Ectodermal cell (in vitro differentiated cells): ENCODE measurements around the gene C22orf42.
"Not testable (repeated sequence)": the region's sequence is repeated elsewhere in the genome, so short reads cannot be mapped to it uniquely, and the experiment has no call there.

Experiments
- H3K27ac ChIP-seq: 2 replicates; pipeline ENCODE4 v1.7.0; 2013; ENCODE audit warnings: mild to moderate bottlenecking, low read depth, low read length; ENCODE audit not compliant: insufficient read depth, poor library complexity, severe bottlenecking
- H3K27me3 ChIP-seq: 2 replicates; pipeline ENCODE4 v1.7.0; 2013; ENCODE audit warnings: mild to moderate bottlenecking, low read length; ENCODE audit not compliant: insufficient read depth, control insufficient read depth, poor library complexity, severe bottlenecking
- H3K36me3 ChIP-seq: one replicate; pipeline ENCODE4 v1.7.0; 2013; ENCODE audit warnings: low read length; ENCODE audit not compliant: control insufficient read depth, insufficient read depth
- H3K4me1 ChIP-seq: one replicate; pipeline ENCODE4 v1.7.0; 2013; ENCODE audit warnings: low read length; ENCODE audit not compliant: control insufficient read depth, insufficient read depth
- H3K4me3 ChIP-seq: 2 replicates; pipeline ENCODE4 v1.7.0; 2013; ENCODE audit warnings: low read depth, low read length, control low read depth; ENCODE audit not compliant: insufficient read depth
- H3K9me3 ChIP-seq: 2 replicates; pipeline ENCODE4 v1.7.0; 2013; ENCODE audit warnings: mild to moderate bottlenecking, low read length, moderate library complexity; ENCODE audit not compliant: control insufficient read depth
- WGBS, 2 experiments: methylation state at CpG; one replicate each; pipeline ENCODE4 v1.1.7; 2013; ENCODE audit warnings: missing lambda C conversion rate in 2 of 2; 5-methylcytosine and 5-hydroxymethylcytosine counted together

The C22orf42 gene

DNA sequence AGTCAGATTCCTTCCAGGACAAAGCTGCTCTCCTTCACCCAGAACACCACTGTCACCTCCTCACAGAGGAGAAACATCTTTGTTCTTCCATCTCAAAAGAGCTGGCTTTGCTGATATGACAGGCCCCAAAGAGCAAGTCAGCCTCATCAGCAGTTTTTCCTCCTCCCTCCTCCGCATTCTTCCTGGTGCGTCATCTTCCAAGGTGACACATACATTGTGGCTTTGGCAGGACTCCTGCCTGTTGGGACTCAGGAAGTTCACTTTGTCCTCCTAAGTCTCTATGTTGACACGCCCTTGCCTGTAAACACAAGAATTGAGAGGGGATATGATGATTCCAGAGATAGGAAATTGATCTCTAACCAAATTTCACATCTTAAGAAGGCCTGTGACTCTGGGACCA is 23.1 kb downstream of the C22orf42 start:
- H3K27ac ChIP-seq, H3K4me3 ChIP-seq, H3K4me1 ChIP-seq, H3K9me3 ChIP-seq, H3K36me3 ChIP-seq, H3K27me3 ChIP-seq: not testable (repeated sequence)
- WGBS, 2 experiments = 93 to 95% methylated on average over 3 of the region's 3 CpGs

DNA sequence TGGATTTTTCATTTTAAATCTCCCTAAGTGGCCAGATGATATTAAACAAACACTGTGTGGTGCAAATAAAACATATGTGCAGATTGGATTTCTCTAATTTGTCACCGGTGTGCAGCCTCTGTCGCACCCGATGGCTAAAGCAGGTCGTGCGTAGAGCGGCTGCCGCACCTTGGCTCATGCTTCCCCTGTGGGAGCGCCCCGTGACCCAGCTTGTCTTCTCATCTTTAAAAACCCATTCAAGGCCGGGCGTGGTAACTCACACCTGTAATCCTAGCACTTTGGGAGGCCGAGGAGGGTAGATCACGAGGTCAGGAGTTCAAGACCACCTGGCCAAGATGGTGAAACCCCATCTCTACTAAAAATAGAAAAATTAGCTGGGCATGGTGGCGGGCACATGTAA is 24.3 kb downstream of the C22orf42 start:
- H3K27ac ChIP-seq, H3K4me3 ChIP-seq, H3K27me3 ChIP-seq, H3K9me3 ChIP-seq, H3K36me3 ChIP-seq, H3K4me1 ChIP-seq: not testable (repeated sequence)
- WGBS, 2 experiments = 92 to 93% methylated on average over 14 of the region's 14 CpGs

DNA sequence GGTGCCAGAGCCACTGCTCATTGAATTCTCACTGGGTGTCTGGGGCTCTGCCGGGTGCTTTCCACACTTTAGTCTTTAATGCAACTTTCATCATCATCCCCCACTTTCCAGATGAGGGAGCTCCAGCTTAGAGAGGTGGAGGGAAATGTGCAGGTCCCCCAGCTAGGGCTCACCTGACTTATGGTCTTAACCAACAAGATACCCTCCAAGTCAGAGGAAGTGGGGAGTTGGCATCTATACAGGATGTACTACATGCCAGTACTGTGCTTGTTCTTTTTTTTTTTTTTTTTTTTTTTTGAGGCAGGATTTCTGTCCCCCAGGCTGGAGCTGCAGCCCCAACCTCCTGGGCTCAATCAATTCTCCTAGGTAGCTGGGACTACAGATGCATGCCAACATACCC is 26.3 kb downstream of the C22orf42 start:
- WGBS, 2 experiments = 89 to 95% methylated on average over 1 of the region's 1 CpG
- no peak overlapping the region for H3K4me3 ChIP-seq
- no peaks in the 10 kb centered on the region for H3K27me3 ChIP-seq
- no peaks in the 10 kb centered on the region for H3K4me1 ChIP-seq
- no peaks in the 10 kb centered on the region for H3K36me3 ChIP-seq
- no peak overlapping the region for H3K27ac ChIP-seq
- H3K9me3 ChIP-seq = no peaks in the 10 kb centered on the region

DNA sequence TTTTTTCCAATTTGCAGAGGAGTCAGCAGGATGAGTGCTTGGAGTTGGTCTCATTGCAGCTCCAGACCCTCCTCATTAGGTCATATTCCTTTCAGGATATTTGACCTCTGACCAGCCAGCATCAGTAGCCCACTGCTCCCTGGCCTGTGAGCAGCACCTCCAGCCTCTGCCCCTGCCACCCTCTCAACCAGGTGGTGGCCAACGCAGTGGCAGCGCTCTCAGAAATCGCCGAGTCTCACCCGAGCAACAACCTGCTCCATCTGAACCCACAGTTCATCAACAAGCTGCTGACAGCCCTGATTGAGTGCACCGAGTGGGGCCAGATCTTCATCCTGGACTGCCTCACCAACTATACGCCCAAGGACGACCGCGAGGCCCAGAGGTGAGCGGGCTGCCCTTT is 27.0 kb downstream of the C22orf42 start:
- Histone ChIP-seq H3K4me3 (no peak overlapping the region), H3K27ac (no peak overlapping the region), H3K36me3 (no peaks in the 10 kb centered on the region), H3K27me3 (no peaks in the 10 kb centered on the region), H3K9me3 (no peaks in the 10 kb centered on the region), H3K4me1 (no peaks in the 10 kb centered on the region)
- WGBS, 2 experiments = 92 to 96% methylated on average over 11 of the region's 11 CpGs

DNA sequence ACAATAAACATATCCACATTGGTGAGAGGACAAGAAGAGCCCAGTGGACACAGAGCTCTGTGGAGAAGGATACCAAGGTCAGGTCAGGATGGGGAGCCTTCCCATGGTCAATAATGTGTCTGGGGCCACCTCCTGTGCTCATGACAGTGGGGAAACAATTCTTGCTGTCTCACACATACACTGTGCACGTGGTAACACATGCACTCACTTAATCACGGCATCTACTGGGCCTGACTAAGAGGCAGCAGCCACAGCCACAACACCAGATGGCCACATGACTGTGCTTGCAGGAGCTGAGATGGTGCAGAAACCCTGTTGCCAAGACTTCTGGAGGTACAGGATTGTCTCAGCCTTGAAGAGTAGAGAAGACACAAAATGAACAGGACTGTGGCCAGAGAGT is 28.6 kb downstream of the C22orf42 start:
- 88 to 95% methylated on average over 2 of the region's 2 CpGs for WGBS, 2 experiments
- no peaks in the 10 kb centered on the region for H3K36me3 ChIP-seq

DNA sequence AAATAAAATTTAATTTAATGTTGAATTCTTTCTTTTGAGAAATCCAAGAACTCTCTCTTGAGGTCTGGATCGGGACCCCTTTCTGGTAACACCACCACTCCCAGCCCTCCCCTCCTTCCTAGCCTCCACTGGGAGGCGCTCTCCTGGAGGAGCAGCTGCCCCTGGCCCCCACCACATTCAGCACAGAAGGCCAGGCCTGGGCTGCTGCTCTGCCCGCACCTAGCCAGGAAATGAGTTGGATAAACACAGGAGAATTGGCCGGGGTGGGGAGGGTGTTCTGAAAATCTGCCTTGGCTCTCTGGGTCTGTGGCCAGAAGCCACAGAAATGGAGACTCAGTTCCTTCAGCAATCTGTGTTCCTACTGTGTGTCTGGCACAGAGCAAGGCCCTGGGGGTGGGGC is 31.2 kb downstream of the C22orf42 start:
- H3K36me3 ChIP-seq = no peaks in the 10 kb centered on the region
- no peaks in the 10 kb centered on the region for H3K9me3 ChIP-seq
- H3K27me3 ChIP-seq = no peaks in the 10 kb centered on the region
- WGBS, 2 experiments = 64 to 67% methylated on average over 4 of the region's 4 CpGs
- H3K4me1 ChIP-seq = no peaks in the 10 kb centered on the region
- H3K27ac ChIP-seq = no peak overlapping the region
- H3K4me3 ChIP-seq = no peak overlapping the region

More for the DNA sequence above, 28.6 kb downstream of the C22orf42 start:
- no peaks in the 10 kb centered on the region for H3K9me3 ChIP-seq
- H3K4me1 ChIP-seq = no peaks in the 10 kb centered on the region
- no peak overlapping the region for H3K4me3 ChIP-seq
- no peaks in the 10 kb centered on the region for H3K27me3 ChIP-seq
- H3K27ac ChIP-seq = no peak overlapping the region

DNA sequence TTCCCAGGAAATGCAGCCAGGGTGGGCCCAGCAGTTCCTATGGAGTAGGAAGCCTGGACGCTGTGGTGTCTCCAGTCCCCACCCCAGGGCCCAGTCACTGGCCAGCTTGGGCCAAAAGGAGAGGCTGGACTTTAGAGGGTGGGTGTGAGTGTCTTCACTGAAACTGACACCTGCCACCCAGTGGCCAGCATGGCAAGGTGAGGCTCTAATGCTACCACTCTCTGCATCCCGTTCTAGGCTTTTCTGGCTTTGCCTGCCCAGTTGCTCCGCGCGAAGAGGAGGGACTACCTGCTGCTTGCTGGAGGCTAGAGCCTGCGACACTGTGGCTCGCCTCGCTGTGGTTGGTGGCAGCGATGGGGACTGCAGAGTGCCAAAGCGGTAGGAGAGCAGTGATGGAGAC is 35.4 kb downstream of the C22orf42 start:
- WGBS, 2 experiments = 49 to 54% methylated on average over 10 of the region's 10 CpGs
- Histone ChIP-seq H3K4me3 (no peak overlapping the region), H3K36me3 (no peaks in the 10 kb centered on the region), H3K9me3 (no peaks in the 10 kb centered on the region), H3K27ac (no peak overlapping the region), H3K4me1 (no peaks in the 10 kb centered on the region), H3K27me3 (no peaks in the 10 kb centered on the region)

DNA sequence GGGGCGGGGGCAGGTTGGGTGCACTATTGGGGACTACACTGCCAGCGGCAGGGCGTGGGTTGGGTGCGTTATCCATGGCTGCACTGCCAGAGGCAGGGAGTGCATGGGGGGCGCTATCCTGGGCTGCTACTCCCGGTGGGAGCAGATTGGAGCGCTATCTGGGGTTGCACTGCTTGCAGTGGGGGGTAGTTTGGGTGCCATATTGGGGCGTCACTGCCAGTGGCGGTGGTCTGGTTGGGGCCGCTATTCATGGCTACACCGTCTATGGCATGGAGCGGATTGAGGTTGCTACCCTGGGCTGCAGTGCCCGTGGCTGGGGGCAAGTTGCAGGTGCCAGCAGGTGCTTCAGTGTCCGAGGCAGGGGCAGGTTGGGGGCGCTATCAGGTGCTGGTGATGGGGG is 36.2 kb downstream of the C22orf42 start:
- no peak overlapping the region for H3K27ac ChIP-seq
- no peaks in the 10 kb centered on the region for H3K27me3 ChIP-seq
- WGBS, 2 experiments = 93 to 94% methylated on average over 15 of the region's 15 CpGs
- H3K9me3 ChIP-seq = no peaks in the 10 kb centered on the region
- no peaks in the 10 kb centered on the region for H3K4me1 ChIP-seq
- H3K4me3 ChIP-seq = no peak overlapping the region
- no peaks in the 10 kb centered on the region for H3K36me3 ChIP-seq

DNA sequence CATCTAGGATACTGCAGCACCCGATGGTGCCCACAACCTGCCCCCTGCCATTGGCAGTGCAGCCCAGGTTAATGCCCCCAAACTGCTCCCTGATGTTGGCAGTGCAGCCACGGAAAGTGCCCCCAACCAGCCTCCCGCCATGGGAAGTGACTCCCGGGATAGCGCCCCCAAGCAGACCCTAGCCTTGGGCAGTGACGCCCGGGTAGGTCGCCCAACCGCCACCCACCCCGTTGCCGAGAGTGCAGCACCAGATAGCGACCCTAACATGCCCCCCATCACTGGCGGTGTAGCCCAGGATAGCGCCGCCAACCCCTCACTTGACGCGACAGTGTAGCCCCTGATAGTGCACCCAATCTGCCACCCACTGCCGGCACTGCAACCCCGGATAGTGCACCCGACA is 38.5 kb downstream of the C22orf42 start:
- H3K36me3 ChIP-seq = no peaks in the 10 kb centered on the region
- H3K9me3 ChIP-seq = no peaks in the 10 kb centered on the region
- no peaks in the 10 kb centered on the region for H3K27me3 ChIP-seq
- H3K4me3 ChIP-seq = no peak overlapping the region
- H3K4me1 ChIP-seq = no peaks in the 10 kb centered on the region
- H3K27ac ChIP-seq = no peak overlapping the region
- 94 to 95% methylated on average over 20 of the region's 20 CpGs for WGBS, 2 experiments

DNA sequence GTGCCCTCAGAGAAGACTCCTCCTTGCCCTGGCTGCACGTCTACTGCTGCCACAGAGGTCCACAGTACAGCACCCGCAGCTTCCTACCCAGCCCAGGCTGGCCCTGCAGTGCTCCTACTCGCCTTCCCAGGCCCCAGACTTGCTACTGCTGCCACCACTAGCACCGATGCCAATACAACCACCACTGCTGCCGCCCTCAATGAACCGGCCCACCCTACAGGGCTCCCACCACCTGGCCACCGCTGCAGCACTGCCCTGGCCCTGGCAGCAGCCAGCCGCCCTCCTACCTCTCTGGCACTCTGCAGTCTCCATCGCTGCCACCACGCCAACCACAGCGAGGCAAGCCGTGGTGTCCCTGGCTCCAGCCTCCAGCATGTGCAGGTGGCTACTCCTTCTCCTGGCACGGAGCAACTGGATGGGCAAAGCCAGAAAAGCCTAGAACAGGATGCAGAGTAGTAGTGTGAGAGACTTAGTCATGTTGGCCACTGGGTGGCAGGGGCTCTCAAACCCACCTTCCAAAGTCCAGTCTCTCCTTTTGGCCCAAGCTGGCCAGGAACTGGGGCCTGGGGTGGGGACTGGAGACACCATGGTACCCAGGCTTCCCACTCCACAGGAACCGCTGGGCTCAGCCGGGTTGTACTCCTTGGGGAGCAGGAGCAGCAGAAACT is 39.4 kb downstream of the C22orf42 start:
- WGBS, 2 experiments = 83 to 84% methylated on average over 15 of the region's 15 CpGs
- H3K9me3 ChIP-seq = no peaks in the 10 kb centered on the region
- no peaks in the 10 kb centered on the region for H3K36me3 ChIP-seq
- no peak overlapping the region for H3K27ac ChIP-seq
- H3K4me1 ChIP-seq = no peaks in the 10 kb centered on the region
- H3K4me3 ChIP-seq = no peak overlapping the region
- H3K27me3 ChIP-seq = no peaks in the 10 kb centered on the region

DNA sequence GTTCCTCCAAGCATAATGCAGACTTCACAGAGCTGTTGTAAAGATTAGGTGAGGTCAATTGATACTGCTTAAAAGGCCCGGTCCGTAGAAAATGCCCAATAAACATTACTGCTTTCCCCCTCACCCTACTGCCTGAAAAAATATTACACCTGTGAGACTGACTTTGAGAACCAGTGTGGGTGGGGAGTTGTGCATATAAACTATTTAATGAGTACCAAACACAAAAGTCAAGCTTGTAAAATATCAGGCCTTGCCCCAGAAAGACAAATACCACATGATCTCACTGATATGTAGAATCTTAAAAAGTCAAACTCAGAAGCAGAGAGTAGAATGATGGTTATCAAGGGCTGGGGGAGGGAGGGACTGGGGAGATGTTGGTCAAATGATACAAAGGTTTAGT is 46.7 kb downstream of the C22orf42 start:
- Histone ChIP-seq H3K9me3 (no peaks in the 10 kb centered on the region), H3K4me1 (no peaks in the 10 kb centered on the region), H3K27ac (no peak overlapping the region), H3K27me3 (peaks cover 4% of the 10 kb centered on the region), H3K4me3 (no peak overlapping the region), H3K36me3 (no peaks in the 10 kb centered on the region)
- 87% methylated on average over 2 of the region's 2 CpGs; no CpG with 5 or more reads in 1 of the 2 experiments for WGBS, 2 experiments
